ENCODE measurements around the gene SCN5A. TPM values are rescaled to one million over a fixed set of nuclear protein-coding genes. Genes with fewer than 3 reads are reported as not detected.

The SCN5A gene
- total RNA-seq, 2 donors from 2014 or later, result 115 to 191 TPM

DNA sequence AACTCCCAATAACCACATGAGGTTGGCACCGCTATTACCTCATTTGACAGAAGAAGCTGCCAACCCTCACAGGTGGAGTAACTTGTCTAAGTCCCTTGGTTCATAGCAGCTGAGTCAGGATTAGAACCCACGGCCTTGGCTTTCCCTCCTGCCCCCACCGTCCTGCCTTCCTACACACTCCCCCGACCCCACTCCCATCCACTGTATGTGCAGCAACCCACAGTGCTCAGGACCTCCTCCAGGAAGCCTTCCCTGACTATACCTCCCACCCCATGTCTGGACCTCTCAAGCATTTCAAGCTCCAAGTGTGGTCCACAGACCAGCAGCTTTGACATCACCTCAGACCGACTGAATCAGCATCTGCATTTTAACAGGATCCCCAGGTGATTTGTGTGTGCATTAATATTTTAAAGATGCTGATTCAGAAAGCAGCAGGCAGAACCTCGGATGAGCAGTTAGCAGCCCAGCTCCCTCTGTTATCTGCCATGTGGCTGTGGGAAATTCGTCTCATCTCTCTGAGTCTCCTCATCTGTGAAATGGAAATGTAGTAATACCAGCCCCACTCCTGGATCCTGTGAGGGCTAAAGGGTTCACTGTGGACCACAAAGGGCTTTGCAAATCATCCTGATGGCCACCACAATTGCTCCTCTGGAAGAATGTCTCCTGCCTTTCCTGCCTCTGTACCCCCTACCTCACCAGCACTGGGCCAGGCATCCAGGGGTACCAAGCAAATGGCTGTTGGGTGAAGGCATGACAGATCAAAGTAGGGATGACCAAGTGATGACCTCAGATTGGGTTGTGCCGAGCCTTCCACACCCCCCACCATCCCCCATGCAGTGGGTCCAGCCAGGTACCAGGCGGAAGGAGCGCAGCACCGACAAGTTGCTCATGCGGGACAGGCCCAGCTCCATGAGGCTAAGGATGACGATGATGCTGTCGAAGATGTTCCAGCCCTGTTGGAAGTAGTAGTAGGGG, 62.7 kb downstream of the SCN5A start:
- DNase-seq (no peak), ATAC-seq (no peak)
- intact Hi-C loops (cut with DNase I), result no loop called here

DNA sequence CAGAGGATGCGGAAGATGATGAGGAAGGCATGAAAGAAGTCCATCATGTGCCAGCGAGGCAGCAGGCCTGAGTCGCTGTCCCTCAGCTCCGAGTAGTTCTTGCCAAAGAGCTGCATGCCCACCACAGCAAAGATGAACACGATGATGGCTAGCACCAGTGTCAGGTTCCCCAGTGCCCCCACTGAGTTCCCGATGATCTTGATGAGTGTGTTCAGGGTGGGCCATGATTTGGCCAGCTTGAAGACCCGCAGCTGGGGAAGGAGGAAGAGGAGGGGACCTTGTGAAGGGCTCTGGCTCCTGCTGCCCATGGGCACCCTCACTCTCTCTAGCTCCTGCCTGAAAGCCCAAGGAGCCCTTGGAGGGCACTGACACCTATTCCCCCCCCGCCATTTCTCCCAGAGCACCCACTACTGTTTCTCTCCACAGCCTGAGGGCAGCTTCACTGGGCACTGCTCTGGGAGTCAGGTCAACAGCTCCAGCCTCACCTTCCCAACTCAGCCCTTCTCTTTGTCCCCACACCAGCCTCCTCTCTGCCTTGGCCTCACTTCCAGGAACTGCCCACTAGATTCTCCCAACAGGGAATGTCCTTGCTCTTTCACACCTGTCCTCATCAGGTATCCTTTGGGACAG, 63.6 kb downstream of the SCN5A start:
- ATAC-seq (no peak), DNase-seq (no peak)
- intact Hi-C loops (cut with DNase I), result no loop called here

DNA sequence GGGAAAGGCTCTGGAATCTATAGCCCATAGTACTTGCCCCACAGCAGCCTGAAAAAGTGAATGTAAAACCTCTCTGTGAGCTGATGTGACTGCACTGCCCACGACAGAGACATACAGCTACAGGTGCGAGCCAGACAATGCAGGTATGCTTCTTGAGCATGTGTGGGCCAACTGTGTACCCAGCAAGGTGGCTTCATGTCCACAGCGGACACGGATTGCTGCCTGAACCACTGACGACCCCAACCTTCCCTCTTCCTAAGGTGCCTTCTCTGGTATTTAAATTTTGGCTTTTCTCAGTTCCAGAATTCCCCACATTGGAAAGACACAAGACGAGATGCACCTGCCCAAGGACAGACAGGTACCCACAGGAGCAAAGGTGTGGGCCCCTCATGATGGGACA, 65.8 kb downstream of the SCN5A start:
- no peak for ATAC-seq
- no peak for DNase-seq
- intact Hi-C loops (cut with DNase I), result loop anchor here in 1 of 2 donors (5.0 kb wide), 2 partner anchors 41 to 64 kb away; partner anchors contain the start of gene SCN5A

DNA sequence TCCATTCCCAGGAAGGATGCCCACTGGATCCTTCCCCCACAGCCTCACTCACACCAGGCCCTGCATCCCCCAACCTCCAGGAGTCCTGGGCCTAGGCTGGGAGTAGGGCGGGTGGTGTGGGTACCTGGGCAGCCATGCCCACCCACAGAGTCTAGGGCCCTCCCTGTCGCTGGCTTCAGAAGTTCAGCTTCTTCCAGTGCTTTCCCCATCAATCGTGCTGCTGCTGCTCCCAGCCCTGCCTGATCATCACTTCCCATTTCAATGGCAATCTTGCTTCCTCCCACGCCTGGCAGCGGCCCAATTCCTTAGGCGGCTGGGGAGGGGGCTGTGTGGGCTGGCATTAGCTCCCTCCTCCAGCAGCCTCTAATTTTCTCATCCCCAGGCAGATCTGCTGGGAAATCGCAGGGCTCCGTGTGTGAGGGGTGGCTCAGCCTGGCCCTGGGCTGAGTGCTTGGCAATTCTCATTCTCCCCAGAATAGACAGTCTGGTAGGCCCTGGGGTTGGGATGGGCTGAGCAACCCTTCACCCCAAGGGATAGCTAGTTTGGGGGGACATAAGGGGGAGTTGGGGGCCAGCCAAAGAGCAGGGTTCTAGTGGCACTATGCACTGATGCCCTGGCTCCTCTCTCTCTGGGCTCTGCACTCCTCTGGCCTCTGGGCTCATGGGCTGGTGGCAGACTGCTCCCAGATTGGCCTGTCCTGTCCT, 66.4 kb downstream of the SCN5A start:
- intact Hi-C loops (cut with DNase I), result loop anchor here in 1 of 2 donors (5.0 kb wide), 2 partner anchors 41 to 64 kb away; partner anchors contain the start of gene SCN5A
- DNase-seq (no peak), ATAC-seq (no peak)

DNA sequence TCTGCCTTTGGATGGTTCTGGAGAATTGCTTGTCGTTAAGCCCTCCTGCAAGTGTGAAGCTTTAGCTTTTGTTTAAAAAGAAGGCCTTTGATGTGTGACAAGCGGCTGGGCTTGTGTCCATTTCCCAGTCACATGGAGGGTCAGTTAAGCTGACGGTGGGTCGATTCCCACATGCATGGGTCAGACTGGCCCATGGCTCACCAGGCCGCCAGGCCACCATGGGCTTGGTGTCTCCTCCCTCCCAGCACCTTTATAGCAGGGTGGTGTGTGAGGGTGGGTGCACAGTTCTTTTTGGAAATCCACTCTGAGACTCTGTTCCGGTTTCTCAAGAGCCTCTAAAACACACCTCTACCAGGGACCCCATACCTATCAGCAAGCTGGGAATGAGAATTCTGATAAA, 67.2 kb downstream of the SCN5A start:
- DNase-seq (no peak), ATAC-seq (no peak)
- intact Hi-C loops (cut with DNase I), result loop anchor here in 1 of 2 donors (5.0 kb wide), 2 partner anchors 40 to 65 kb away; partner anchors contain the start of gene SCN5A

DNA sequence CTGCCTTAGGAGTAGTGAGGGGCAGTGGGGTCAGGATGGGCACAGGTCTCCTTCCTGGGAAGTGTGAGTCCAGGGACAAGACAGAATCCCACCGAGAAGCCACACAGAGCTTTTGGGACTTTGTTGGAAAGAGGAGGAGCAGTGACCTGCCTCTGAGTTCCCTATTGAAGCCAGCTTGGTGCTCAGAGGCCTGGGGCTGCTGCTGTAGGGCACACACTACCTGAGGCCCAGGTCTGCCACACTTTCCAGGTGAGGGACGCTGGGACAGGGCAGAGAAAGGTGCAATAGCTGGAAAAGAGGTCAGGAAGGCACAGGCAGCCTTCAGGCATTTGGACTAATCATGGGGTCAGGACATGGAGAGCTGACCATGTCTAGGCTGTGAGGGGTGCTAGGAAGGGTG, 67.7 kb downstream of the SCN5A start:
- no peak for ATAC-seq
- intact Hi-C loops (cut with DNase I), result loop anchor here in 1 of 2 donors (5.0 kb wide), 2 partner anchors 39 to 66 kb away; partner anchors contain the start of gene SCN5A

DNA sequence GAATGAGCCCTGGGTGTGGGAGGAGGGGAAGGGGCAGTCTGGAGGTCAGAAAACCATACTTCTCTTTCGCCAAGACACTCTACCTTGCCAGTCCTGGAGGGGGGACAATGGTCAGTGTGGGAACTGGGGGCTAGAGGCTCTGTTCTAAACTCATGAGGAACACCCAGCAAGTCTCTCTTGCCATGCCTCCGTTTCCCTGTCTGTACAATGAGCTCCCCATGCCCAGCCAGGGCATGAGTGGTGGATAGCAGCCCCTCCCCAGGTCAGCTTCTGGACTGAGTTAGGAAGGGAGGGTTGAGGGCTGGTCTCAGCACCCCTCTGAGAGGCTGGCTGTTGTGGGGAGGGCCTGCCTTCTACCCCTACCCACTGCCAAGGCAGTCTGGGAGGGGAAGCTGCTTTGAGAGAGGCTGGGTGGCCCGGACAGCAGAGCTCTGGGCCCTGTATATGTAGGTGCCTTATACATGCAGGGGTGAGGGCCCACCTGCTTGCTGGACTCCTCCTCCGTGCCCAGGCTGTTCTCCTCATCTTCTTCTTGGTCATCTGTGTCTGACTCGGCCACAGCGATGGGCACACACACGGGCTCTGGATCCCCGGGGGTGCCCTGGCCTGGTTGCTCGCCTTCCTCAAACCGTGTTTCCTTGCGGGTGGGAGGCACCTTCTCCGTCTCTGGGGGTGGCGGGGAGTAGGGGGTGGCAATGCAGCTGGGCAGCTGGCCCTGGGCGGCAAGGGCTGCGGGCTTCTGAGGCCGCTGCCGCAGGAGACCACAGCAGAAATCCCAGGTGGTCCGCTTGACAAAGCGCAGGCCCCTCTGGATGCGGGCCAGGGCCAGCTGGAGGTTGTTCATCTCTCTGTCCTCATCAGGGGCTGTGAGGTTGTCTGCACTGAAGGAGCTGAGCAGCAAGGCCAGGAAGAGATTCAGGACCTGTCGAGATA, 68.8 kb downstream of the SCN5A start:
- ATAC-seq (peak; percentile 1 to 9), DNase-seq (no peak)
- intact Hi-C loops (cut with DNase I), result loop anchor here in 1 of 2 donors (5.0 kb wide), 2 partner anchors 38 to 67 kb away; partner anchors contain the start of gene SCN5A

More for the DNA sequence above, 67.7 kb downstream of the SCN5A start:
- no peak for DNase-seq

DNA sequence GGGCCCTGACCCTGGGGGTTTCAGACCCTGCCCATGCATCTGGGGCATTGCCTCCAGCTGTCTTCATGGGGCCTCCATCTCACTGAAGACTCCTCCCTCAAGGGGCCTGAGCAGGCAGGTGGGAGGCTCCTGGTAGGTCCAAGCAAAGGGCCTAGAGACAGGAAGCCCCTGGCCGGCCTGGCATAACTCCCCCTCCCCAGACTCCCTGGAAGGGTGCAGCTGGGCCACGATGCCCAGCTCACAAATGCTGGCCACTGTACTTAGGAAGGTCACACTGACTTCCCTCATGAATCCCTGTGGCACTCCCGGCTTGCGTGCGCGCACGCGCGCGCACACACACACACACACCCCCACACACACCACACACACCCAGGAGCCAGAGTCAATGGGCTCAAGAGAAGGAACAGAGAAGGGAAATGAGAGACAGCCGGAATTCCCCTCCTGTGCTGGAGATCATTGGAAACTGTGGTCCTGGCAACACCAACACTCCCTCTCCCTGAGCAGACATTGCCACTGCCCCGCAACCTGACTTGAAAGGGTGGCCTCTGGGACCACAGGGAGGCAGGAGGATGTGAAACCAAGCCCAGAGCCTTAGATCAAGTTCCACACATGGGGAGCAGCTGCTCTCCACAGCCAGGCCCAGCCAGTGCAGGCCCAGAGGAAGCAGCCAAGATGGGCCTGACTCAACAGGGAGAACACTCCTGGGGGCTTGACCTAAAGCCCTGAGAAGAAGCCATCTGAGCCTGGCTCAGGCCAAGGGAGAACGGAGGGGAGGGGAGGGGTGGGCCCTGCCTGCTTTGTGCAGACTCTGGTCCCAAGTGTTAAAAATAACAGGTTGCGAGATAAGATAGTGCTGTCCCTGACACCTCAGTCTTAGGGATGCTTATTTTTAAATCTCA, 69.7 kb downstream of the SCN5A start:
- DNase-seq (peak; percentile 61), ATAC-seq (peak; percentile 84 to 86)
- intact Hi-C loops (cut with DNase I), result loop anchor here in 1 of 2 donors (5.0 kb wide), 2 partner anchors 37 to 68 kb away; partner anchors contain the start of gene SCN5A

DNA sequence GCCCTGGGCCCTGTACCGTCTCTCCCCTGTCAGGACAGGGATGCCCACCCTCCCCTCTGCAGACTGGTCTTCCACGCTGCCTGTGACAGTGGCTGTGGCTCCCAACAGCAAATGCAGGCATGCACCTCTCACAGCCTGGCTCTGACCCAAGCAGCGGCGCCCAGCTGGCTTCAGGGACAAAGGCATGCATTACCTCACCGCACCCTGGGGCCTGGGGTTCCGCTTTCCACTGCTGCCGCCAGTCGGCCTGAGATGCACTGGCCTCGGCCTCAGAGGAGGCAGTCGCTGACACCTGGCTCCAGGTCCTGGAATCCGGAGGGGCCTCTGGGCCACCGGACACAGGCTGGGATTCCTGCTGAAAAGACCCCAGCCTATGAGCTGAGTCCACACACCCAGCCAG, 70.3 kb downstream of the SCN5A start:
- peak; percentile 78 for ATAC-seq
- intact Hi-C loops (cut with DNase I), result no loop called here
- peak; percentile 69 for DNase-seq

DNA sequence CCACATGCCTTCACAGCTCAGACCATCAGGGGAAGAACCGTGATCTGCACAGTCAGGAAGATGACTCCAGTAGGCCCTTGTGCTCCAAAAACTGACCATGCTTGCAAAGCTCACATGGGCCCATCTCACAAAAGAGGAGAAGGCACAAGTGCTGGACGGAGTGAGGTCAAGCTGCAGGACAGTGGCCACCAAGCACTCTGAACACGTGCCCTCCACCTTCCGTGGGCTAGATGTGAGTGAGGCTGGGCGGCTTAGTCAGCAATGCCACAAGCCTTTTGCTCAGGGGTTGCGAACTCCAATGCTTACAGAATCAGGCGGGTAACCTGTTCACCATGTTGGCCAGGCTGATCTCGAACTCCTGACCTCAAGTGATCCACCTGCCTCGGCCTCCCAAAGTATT, 70.9 kb downstream of the SCN5A start:
- DNase-seq (no peak), ATAC-seq (no peak)
- intact Hi-C loops (cut with DNase I), result no loop called here

DNA sequence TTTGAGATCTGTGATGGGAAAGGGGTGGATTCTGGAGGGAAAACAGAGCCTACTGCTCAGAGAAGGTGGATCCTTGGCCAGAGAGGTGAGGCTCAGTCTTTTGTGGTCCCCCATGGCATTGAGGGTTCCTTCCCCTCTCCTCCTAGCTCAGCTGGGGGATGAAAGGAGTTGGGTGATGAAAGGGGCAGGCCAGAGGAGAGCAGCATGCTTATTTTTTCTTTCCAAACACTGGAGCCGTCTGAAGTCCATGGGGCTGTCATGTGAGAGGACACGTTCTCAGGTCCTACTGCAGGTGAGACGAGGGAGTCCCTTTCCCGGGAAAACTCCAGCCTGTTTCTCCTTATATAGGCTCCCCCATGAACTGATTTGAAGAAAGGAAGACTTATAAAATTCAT, 71.4 kb downstream of the SCN5A start:
- ATAC-seq, result no peak
- intact Hi-C loops (cut with DNase I), result no loop called here
- DNase-seq, result no peak

DNA sequence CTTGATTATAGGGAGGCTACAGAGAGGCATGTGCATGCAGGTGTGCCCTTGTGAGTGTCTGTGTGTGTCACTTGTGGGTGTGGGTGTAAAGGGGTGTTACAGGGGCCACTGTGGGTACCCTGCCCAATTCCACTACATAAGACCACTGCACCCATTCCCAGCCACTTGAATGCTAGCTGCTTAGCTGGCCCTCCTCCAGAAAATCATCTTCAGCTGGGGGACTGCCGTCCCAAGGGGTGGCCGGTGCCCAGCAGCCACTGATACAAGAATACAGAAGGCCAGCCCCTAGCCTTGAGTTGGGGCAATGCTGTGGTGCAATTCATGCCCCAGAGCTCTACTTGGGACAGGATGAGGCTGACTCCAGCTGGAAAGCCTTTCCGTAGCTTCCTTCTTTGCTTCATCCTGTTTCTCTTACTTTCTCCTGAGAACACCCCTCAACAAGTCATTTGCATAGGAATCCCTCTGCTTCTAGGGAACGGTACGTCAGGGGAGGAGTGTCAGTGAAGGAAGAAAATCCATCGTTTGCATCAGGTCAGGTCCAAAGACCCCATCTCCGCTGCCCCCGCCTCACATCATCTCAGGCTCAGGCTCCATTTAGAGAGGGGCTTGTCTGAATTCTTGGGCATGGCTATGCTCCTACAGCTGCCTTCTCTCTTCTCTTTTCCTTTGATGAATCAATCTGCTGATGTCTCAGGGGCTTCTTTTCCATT, 72.0 kb downstream of the SCN5A start:
- no peak for ATAC-seq
- DNase-seq, result no peak
- intact Hi-C loops (cut with DNase I), result no loop called here

DNA sequence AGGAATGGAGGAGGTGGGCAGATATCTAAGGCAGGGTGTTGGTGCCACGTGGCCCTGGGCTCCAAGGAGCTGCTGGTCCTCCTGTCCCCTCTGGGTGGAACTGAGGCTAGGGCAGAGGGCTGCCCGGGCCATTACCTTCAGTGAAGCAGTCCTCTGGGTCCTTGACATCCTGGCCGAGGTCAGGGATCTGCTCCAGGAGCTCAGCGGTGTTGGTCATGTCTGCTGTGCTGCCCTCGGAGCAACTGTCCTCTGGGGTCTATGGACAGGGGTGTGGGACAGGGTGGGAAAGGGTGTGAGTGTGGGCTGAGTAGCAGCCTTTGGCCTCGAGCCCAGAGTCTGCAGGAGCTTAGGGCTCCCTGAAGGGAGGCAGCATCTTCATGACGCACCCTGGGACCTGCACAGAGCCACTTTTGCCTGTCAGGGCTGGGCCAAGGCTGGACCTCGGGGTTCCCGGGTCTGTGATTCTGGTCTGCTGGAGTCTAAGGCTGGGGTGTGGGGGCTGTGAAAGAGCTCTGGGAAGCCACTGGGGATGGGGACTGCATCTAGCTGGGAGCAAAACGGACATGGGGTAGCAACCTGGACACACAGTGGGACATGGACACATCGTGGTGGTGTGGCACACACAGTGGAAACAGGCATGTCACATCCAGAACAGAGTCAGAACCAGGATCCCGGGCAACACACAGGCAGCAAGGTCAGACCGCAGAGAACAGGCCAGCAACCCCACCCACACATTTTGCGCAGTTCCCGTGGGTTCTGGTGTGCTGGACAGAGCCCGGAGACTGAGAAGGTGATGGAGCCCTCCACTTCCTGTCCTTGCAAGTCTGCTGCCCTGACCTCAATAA, 72.7 kb downstream of the SCN5A start:
- intact Hi-C loops (cut with DNase I), result no loop called here
- ATAC-seq (no peak), DNase-seq (no peak)

DNA sequence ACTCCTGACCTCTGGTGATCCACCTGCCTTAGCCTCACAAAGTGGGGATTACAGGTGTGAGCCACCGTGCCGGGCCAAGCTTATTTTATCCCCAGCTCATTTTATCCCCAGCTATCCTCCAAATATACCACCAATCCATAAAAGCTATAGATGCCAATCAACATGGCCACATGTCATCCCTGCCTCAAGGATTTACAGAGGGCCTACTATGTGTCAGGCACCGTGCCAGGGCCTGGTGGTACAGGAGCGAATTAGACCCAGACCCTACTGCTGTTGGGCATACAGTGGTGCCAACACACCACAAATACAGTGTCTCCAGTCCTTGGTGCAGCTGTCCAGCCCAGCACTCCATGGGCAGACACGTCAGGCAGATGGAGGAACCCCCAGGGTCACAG, 73.4 kb downstream of the SCN5A start:
- intact Hi-C loops (cut with DNase I), result no loop called here
- ATAC-seq (no peak), DNase-seq (no peak)

DNA sequence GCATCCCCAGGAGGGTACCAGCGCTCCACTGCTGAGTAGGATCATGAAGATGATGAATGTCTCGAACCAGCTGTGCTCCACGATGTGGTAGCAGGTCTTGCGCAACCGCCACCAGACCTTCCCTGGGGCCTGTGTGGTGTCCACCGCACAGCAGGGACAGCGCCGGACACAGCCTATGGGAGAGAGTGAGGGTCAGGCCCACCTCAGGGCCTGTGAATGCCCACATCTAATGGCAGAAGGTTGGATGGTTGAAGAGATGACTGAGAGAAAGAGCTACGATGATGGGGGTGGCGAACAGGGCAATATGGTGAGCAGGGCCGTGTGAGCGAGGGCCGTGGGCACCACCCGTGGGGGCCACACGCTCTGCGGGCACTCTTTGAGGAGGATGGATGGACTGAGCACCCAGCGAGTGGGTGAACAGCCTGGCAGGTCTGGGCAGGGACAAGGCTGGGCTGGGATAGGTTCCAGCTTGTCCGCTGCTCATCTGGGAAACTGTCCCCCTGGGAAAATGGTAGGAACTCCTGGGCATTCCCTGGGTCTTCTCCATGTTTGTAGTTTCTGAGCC, 74.1 kb downstream of the SCN5A start:
- intact Hi-C loops (cut with DNase I), result no loop called here
- no peak for DNase-seq

More for the DNA sequence above, 74.1 kb downstream of the SCN5A start:
- no peak for ATAC-seq

Data from left cardiac atrium (tissue), 4 donors.